Astrocyte of the spinal cord (primary cell): Measurements from ENCODE around the gene GDNF.
A peak's percentile ranks its signal among the peaks of the same experiment; 100 is the strongest.

ENCODE experiments used
- DNase-seq: peaks from one replicate; pipeline ENCODE4 v3.0.0; 2011; ENCODE audit warnings: low read depth, low spot score
- H3K4me3 ChIP-seq: 2 replicates; pipeline ENCODE4 v1.5.1; 2011; ENCODE audit warnings: low read depth, mild to moderate bottlenecking, low read length, moderate library complexity
- in situ Hi-C: cut with HindIII; loops from 2 replicates; pipeline ENCODE4 v1.10.0; 2017; ENCODE audit warnings: low sequenced_read_pairs
- TF ChIP-seq, protein P1 (sequence below): IDR thresholded peaks from 2 replicates; pipeline ENCODE4 v1.5.1; 2012; ENCODE audit warnings: low read depth, mild to moderate bottlenecking, low read length, inconsistent platforms

Gene GDNF

DNA sequence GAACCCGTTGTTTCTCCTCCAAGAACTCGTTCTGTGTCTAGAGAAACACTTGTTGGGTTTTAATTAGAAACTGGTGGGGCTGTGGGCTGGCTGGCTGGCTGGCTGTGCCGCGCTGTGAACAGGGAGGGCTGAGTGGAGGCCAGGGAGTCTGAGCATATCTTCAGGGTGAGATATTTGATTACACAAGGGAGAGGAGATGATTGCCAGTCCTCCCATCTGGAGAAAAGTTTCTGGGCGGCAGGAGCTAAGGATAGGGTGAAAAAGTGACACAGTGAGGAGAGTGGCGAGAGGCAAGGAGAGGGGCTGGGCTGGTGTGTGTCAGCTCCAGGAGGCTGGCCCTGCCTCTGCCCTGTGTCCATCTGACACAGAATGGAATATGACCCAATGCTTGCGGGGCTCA is 63.0 kb downstream of the GDNF start:
- no peak overlapping the region for H3K4me3 ChIP-seq
- in situ Hi-C loops = no loop called here
- DNase-seq = peak; percentile 52
- TF ChIP-seq, protein P1, sequence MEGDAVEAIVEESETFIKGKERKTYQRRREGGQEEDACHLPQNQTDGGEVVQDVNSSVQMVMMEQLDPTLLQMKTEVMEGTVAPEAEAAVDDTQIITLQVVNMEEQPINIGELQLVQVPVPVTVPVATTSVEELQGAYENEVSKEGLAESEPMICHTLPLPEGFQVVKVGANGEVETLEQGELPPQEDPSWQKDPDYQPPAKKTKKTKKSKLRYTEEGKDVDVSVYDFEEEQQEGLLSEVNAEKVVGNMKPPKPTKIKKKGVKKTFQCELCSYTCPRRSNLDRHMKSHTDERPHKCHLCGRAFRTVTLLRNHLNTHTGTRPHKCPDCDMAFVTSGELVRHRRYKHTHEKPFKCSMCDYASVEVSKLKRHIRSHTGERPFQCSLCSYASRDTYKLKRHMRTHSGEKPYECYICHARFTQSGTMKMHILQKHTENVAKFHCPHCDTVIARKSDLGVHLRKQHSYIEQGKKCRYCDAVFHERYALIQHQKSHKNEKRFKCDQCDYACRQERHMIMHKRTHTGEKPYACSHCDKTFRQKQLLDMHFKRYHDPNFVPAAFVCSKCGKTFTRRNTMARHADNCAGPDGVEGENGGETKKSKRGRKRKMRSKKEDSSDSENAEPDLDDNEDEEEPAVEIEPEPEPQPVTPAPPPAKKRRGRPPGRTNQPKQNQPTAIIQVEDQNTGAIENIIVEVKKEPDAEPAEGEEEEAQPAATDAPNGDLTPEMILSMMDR = no peak

GRCh38 chr5:37774912-37775483 is 64.8 kb downstream of the GDNF start:
- TF ChIP-seq, protein P1 = peak; percentile 67
- in situ Hi-C loops = no loop called here
- H3K4me3 ChIP-seq = no peak overlapping the region
- DNase-seq = no peak

GRCh38 chr5:37773809-37774208 is 66.0 kb downstream of the GDNF start:
- in situ Hi-C loops = no loop called here
- H3K4me3 ChIP-seq = no peak overlapping the region
- DNase-seq = no peak
- TF ChIP-seq, protein P1 = no peak

DNA sequence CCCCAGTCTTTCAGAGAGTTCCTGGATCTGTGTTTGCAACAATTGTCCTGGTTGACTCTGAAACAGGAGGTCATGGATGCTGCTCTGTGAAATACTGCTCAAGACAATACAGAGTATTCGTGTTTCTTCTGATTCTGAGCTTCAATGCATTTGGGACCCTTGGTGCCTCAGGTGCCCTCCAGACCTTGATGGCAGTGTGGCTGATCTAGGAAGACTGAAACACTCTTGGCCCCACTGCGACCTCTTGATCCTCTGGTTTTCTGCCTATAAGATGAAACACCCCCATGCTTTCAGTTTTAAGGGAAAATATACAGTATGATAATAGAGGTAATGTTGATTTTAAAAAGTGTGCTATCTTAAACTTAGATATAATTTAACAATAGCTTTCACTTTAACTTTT is 67.6 kb downstream of the GDNF start:
- TF ChIP-seq, protein P1 = no peak
- H3K4me3 ChIP-seq = no peak overlapping the region
- DNase-seq = no peak
- in situ Hi-C loops = no loop called here

DNA sequence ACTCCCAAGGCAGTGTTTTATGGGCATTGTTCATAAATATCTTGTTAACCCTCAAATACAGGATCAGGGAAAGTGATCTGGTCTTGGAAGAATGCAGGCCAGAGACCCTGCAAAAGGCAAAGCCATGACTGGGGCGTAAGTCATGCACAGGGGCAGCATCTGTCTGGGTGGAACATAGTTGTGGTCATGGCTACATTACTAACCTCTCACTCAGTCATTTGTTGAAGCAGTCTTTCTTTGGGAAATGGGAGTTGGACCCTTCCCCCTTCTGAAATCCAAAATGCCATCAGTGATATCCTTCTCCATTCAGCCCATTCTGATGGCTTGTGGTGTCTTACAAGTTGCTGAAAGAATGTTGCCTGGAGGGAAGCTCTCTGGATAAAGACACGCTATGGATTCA is 68.1 kb downstream of the GDNF start:
- in situ Hi-C loops = no loop called here
- peak; percentile 98 for DNase-seq
- TF ChIP-seq, protein P1 = no peak
- no peak overlapping the region for H3K4me3 ChIP-seq

- H3K4me3 ChIP-seq = no peak overlapping the region
- TF ChIP-seq, protein P1 = no peak
- DNase-seq = no peak
- in situ Hi-C loops = no loop called here
These were observed 68.6 kb downstream of the GDNF start for GRCh38 chr5:37771203-37771611.

GRCh38 chr5:37770786-37771185 is 69.1 kb downstream of the GDNF start:
- H3K4me3 ChIP-seq = no peak overlapping the region
- DNase-seq = no peak
- TF ChIP-seq, protein P1 = no peak
- in situ Hi-C loops = no loop called here
